H1 (cell line): Measurements from ENCODE around the gene PAPOLA. TPM values are rescaled to one million over a fixed set of nuclear protein-coding genes. Genes with fewer than 3 reads are reported as not detected.

ENCODE experiments used
- POU5F1 ChIP-seq: IDR thresholded peaks from 2 replicates; pipeline ENCODE4 v1.6.1; 2011; ENCODE audit warnings: low read depth, mild to moderate bottlenecking, low read length, moderate library complexity
- RAD21 ChIP-seq, 2 experiments: IDR thresholded peaks in 1 of 2; conservative IDR thresholded peaks in 1 of 2; 2 replicates each; pipeline ENCODE4 v1.6.1; 2011; ENCODE audit warnings: low read depth in 2 of 2, low read length in 2 of 2, improper control_type of control experiment in 1 of 2, inconsistent platforms in 1 of 2, mild to moderate bottlenecking in 1 of 2, moderate library complexity in 1 of 2
- polyA plus RNA-seq, 7 experiments: library from polyadenylated mRNA; depleted of rRNA in 3 of 7; stranded (reverse) in 5 of 7; unstranded in 2 of 7; fragments of >200 nt in 5 of 7; fragments of 200-250 nt in 2 of 7; gene quantifications; 1 replicate in 5 of 7; 2 replicates in 1 of 7; 4 replicates in 1 of 7; pipeline versions ENCODE4 v1.2.1 to v1.2.3, GENCODE V29; 2011 to 2013; ENCODE audit warnings: missing spikeins in 2 of 7, mixed read lengths in 2 of 7
- total RNA-seq: library from RNA; stranded (reverse); fragmentation: NEBNext Ultra II Directional; extraction: Animal tissue kit (Norgen Biotek cat#: 25700); gene quantifications from 2 replicates; pipeline ENCODE4 v1.2.1, GENCODE V29; 2021

Gene PAPOLA
- total and polyA plus RNA-seq, 2 of the 8 experiments (the other 6 are each of a cell fraction or from before 2014, with no cell fraction given) = 163 to 239 TPM

GRCh38 chr14:96466918-96467317 is 35.3 kb upstream of the PAPOLA start (continued):
- no peak for TF ChIP-seq RAD21 (IDR thresholded peaks at IDR 0.05 in 1 of 2, conservative IDR thresholded peaks at IDR 0.05 in 1 of 2; ENCODE audit: low read depth in 2 of 2, low read length in 2 of 2)
- no peak for TF ChIP-seq POU5F1
